K562 (cell line): Measurements from ENCODE around the gene SSR4. TPM values are rescaled to one million over a fixed set of nuclear protein-coding genes. Genes with fewer than 3 reads are reported as not detected.

ENCODE experiments used
- ATAC-seq: fragments of 200-7000 bp; cut with Tn5 transposase; 3 replicates; pipeline ENCODE4 v1.9.1; 2020; ENCODE audit warnings: moderate library complexity
- BruUV-seq: library from RNA; stranded (reverse); fragments of 400-500 nt; replicated peaks from 2 replicates; lab custom pipeline; 2021; lab: Mats Ljungman, UMichigan
- CTCF ChIA-PET: fragments of 300-600 bp; formaldehyde crosslinking; extraction: SDS; loops from one replicate; lab custom pipeline; 2021; ENCODE audit warnings: low intra/inter-chr PET ratio; lab: Yijun Ruan, JAX
- POLR2A ChIA-PET: fragments of 300-600, 350-650 bp; sonication (Branson Sonifier 250); formaldehyde crosslinking; extraction: SDS; loops from one replicate; lab custom pipeline; 2021; ENCODE audit warnings: antibody characterized with exemption, inconsistent platforms; lab: Yijun Ruan, JAX
- DNase-seq, 4 experiments: peaks; one replicate each; pipeline versions ENCODE4 v3.0.0 to v3.0.0-alpha.2; 2011 to 2018; ENCODE audit warnings: low spot score in 3 of 4, mixed read lengths in 3 of 4; ENCODE audit errors: extremely low read depth in 1 of 4
- FAIRE-seq: peaks from 2 replicates; lab custom pipeline; 2011; peaks lifted over from hg19 to GRCh38; lab: Jason Lieb, UNC
- H2AFZ ChIP-seq: 2 replicates; pipeline ENCODE4 v1.6.0; 2011; ENCODE audit warnings: low read depth, low read length, control low read depth, inconsistent platforms
- H3K27ac ChIP-seq: fragments of 200-600 bp; 3 replicates; pipeline ENCODE4 v1.8.0; 2011; ENCODE audit warnings: low read depth, mild to moderate bottlenecking, control low read depth, inconsistent platforms, low read length, moderate library complexity, mixed read lengths; ENCODE audit errors: extremely low read depth
- H3K27me3 ChIP-seq, 2 experiments: fragments of 300-600 bp in 1 of 2; 2 replicates in 1 of 2; 3 replicates in 1 of 2; pipeline versions ENCODE4 v1.6.0 to v1.8.0; 2011; ENCODE audit warnings: inconsistent platforms in 2 of 2, low read length in 2 of 2, mild to moderate bottlenecking in 1 of 2, mixed read lengths in 1 of 2, moderate library complexity in 1 of 2; ENCODE audit not compliant: control insufficient read depth in 2 of 2, insufficient read depth in 2 of 2
- H3K36me3 ChIP-seq: fragments of 300-600 bp; 3 replicates; pipeline ENCODE4 v1.8.0; 2011; ENCODE audit warnings: mild to moderate bottlenecking, low read length, inconsistent platforms; ENCODE audit not compliant: control insufficient read depth, insufficient read depth
- H3K4me1 ChIP-seq, 2 experiments: fragments of 200-600 bp in 1 of 2; replicated peaks in 1 of 2; 2 replicates in 1 of 2; 3 replicates in 1 of 2; pipeline versions ENCODE4 v1.5.1 to v1.8.0; 2011; ENCODE audit warnings: inconsistent platforms in 2 of 2, low read length in 2 of 2, mild to moderate bottlenecking in 1 of 2, mixed read lengths in 1 of 2, moderate library complexity in 1 of 2; ENCODE audit not compliant: control insufficient read depth in 2 of 2, insufficient read depth in 2 of 2
- H3K4me2 ChIP-seq: 2 replicates; pipeline ENCODE4 v1.6.1; 2011; ENCODE audit warnings: low read length, control low read depth, inconsistent platforms, mixed read lengths; ENCODE audit not compliant: insufficient read depth
- H3K4me3 ChIP-seq: fragments of 200-600 bp; sonication (generic), shearing (Covaris generic); 2 replicates; pipeline ENCODE4 v1.5.1; 2016; ENCODE audit warnings: control low read depth, inconsistent platforms
- H3K79me2 ChIP-seq: fragments of 200-600 bp; 3 replicates; pipeline ENCODE4 v1.8.0; 2011; ENCODE audit warnings: low read length, inconsistent platforms; ENCODE audit not compliant: control insufficient read depth, insufficient read depth
- H3K9ac ChIP-seq, 2 experiments: 2 replicates each; pipeline versions ENCODE4 v1.6.0 to v1.6.1; 2011; ENCODE audit warnings: low read depth in 2 of 2, low read length in 2 of 2, control low read depth in 1 of 2, inconsistent platforms in 1 of 2, mild to moderate bottlenecking in 1 of 2, mixed read lengths in 1 of 2; ENCODE audit not compliant: insufficient read depth in 1 of 2
- H3K9me1 ChIP-seq: one replicate; pipeline ENCODE4 v1.6.0; 2011; ENCODE audit warnings: inconsistent platforms, mild to moderate bottlenecking, low read length, moderate library complexity; ENCODE audit not compliant: control insufficient read depth, insufficient read depth
- H3K9me3 ChIP-seq: replicated peaks from 2 replicates; pipeline ENCODE4 v1.5.1; 2011; ENCODE audit warnings: low read depth, low read length, inconsistent platforms; ENCODE audit not compliant: control insufficient read depth, insufficient read depth
- H4K20me1 ChIP-seq: replicated peaks from 2 replicates; pipeline ENCODE4 v1.6.1; 2011; ENCODE audit warnings: low read length, inconsistent platforms, mixed read lengths; ENCODE audit not compliant: control insufficient read depth, insufficient read depth
- DNMT1 ChIP-seq: fragments of 450-650 bp; IDR thresholded peaks from 2 replicates; pipeline ENCODE4 v1.6.1; 2016; ENCODE audit warnings: antibody characterized with exemption, mild to moderate bottlenecking
- PHB ChIP-seq: fragments of 250-450 bp; sonication (Bioruptor Pico); IDR thresholded peaks from 2 replicates; pipeline ENCODE4 v1.5.0; 2021
- PURB ChIP-seq: sonication (generic); formaldehyde crosslinking; IDR thresholded peaks from 2 replicates; pipeline ENCODE4 v1.9.0; 2021; ENCODE audit warnings: low read depth, mild to moderate bottlenecking, missing genetic modification reagents
- RUNX1 ChIP-seq: sonication (generic); IDR thresholded peaks from 2 replicates; pipeline ENCODE4 v1.6.1; 2016; ENCODE audit warnings: antibody characterized with exemption, low read depth
- SNIP1 ChIP-seq: fragments of 450-650 bp; IDR thresholded peaks from 2 replicates; pipeline ENCODE4 v1.7.1; 2017; ENCODE audit warnings: low read depth, mild to moderate bottlenecking
- ZFP1 ChIP-seq: fragments of 450-650 bp; formaldehyde crosslinking; IDR thresholded peaks from 2 replicates; pipeline ENCODE4 v1.4.0; 2020; ENCODE audit warnings: mild to moderate bottlenecking, mixed read lengths
- ZNF174 ChIP-seq: fragments of 250-450 bp; sonication (Bioruptor Pico); IDR thresholded peaks from 2 replicates; pipeline ENCODE4 v1.4.0; 2020; ENCODE audit warnings: mild to moderate bottlenecking
- ZNF431 ChIP-seq: sonication (generic); formaldehyde crosslinking; IDR thresholded peaks from 2 replicates; pipeline ENCODE4 v1.8.0; 2022; ENCODE audit warnings: mild to moderate bottlenecking, missing genetic modification reagents
- WGBS: fragments of 100-300 bp; shearing (Covaris generic); methylation state at CpG from one replicate; pipeline ENCODE4 v1.1.6; 2016; ENCODE audit warnings: low coverage, mixed read lengths; ENCODE audit not compliant: insufficient coverage; ENCODE audit errors: missing lambda C conversion rate; 5-methylcytosine and 5-hydroxymethylcytosine counted together
- in situ Hi-C: fragments of 300-500 bp; cut with MboI; formaldehyde crosslinking; loops from 4 replicates; pipeline ENCODE4 v1.15.0; 2018; ENCODE audit warnings: inconsistent platforms, mixed read lengths
- intact Hi-C: fragments of 100-400 bp; cut with micrococcal nuclease; formaldehyde crosslinking; loops from 2 replicates; pipeline ENCODE4 v1.14.2; 2022
- polyA plus RNA-seq, 8 experiments: library from polyadenylated mRNA; depleted of rRNA in 4 of 8; stranded (reverse) in 5 of 8; unstranded in 3 of 8; fragments of >200 nt; fragmentation: Nextera tagmentation in 2 of 8; fragmentation: Illumina TruSeq in 1 of 8; extraction: Ambion mirVana in 2 of 8; extraction: Trizol in 1 of 8; gene quantifications; 2 replicates each; pipeline versions ENCODE4 v1.2.1 to v1.2.3, GENCODE V29; 2011 to 2014; ENCODE audit warnings: inconsistent platforms in 1 of 8, missing spikeins in 1 of 8
- total RNA-seq, 7 experiments: library from RNA; depleted of rRNA in 6 of 7; stranded (reverse); fragments of >200 nt in 6 of 7; fragmentation: Illumina TruSeq in 2 of 7; extraction: Trizol in 2 of 7; gene quantifications; 2 replicates each; pipeline versions ENCODE4 v1.2.1 to v1.2.3, GENCODE V29; 2011 to 2021; ENCODE audit warnings: low replicate concordance in 1 of 7
- TF ChIP-seq, protein P1 (sequence below): sonication (generic); formaldehyde crosslinking; IDR thresholded peaks from 2 replicates; pipeline ENCODE4 v1.8.0; 2022; ENCODE audit warnings: mild to moderate bottlenecking, missing genetic modification reagents
- TF ChIP-seq, protein P2 (sequence below): fragments of 450-650 bp; IDR thresholded peaks from 2 replicates; pipeline ENCODE4 v1.7.1; 2018; ENCODE audit warnings: mild to moderate bottlenecking, low read depth; ENCODE audit not compliant: partially characterized antibody
- TF ChIP-seq, protein P3 (sequence below): fragments of 200-800 bp; sonication (Bioruptor generic); IDR thresholded peaks from 2 replicates; pipeline ENCODE4 v1.6.1; 2017; ENCODE audit warnings: missing genetic modification characterization, missing compliant biosample characterization
- TF ChIP-seq, protein P4 (sequence below): fragments of 250-450 bp; sonication (Bioruptor Pico); IDR thresholded peaks from 2 replicates; pipeline ENCODE4 v1.5.1; 2021; ENCODE audit warnings: mild to moderate bottlenecking

The SSR4 gene
- total and polyA plus RNA-seq, 9 of the 15 experiments (the other 6 are each of a cell fraction or from before 2014, with no cell fraction given): 146 to 492 (median 272) TPM

DNA sequence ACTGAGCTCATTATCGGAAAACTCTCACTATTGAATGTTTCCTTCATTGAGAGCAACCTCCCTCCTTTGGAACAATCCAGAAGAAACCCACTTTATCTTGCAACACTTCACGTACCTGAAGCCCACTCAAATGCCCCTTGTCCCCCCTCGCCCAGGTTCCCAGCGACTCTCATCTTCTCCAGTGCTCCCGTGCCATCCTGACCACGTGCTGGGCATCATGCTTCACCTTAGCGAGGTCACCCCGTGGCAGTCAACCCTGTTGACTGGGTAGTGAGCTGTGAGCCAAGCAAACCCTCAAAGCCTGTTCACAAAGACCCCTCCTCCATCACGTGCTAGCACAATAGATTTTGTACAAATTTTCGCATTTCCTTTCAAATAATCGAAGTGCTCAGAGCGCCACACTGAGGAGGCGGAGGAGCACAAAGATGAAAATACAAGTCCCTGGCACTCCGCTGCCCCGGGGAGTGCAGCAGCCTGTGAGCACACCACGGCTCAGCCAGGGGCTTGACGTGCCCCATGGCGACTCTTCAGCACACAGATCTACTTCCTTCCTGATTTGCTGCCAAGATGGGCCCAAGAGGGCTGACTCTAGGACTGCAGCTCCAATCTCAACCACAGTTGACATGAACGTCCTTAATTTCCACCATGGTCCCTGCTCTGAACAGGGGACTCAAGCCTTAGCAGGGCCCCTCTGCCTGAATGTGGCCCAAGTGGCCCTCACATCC lies 20.3 kb downstream of the SSR4 start:
- peaks cover 5 to 27% of the 10 kb centered on the region in 2 experiments; a peak in 4 of 5 replicates for H3K4me1 ChIP-seq
- no peaks in the 10 kb centered on the region for H3K36me3 ChIP-seq
- POLR2A ChIA-PET: no interaction called here
- no peak overlapping the region for H3K9ac ChIP-seq
- FAIRE-seq (no peak), DNase-seq (no peak)
- intact Hi-C loops (no loop called here), in situ Hi-C loops (loop anchor here (5.0 kb wide), 1 partner anchor 317 kb away; no protein-coding TSS in a partner anchor)
- H2AFZ ChIP-seq: no peak overlapping the region
- H3K9me1 ChIP-seq: no peaks in the 10 kb centered on the region
- TF ChIP-seq, protein P1, sequence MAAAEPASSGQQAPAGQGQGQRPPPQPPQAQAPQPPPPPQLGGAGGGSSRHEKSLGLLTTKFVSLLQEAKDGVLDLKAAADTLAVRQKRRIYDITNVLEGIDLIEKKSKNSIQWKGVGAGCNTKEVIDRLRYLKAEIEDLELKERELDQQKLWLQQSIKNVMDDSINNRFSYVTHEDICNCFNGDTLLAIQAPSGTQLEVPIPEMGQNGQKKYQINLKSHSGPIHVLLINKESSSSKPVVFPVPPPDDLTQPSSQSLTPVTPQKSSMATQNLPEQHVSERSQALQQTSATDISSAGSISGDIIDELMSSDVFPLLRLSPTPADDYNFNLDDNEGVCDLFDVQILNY (CRISPR knock-in tag): no peak
- TF ChIP-seq, protein P2, sequence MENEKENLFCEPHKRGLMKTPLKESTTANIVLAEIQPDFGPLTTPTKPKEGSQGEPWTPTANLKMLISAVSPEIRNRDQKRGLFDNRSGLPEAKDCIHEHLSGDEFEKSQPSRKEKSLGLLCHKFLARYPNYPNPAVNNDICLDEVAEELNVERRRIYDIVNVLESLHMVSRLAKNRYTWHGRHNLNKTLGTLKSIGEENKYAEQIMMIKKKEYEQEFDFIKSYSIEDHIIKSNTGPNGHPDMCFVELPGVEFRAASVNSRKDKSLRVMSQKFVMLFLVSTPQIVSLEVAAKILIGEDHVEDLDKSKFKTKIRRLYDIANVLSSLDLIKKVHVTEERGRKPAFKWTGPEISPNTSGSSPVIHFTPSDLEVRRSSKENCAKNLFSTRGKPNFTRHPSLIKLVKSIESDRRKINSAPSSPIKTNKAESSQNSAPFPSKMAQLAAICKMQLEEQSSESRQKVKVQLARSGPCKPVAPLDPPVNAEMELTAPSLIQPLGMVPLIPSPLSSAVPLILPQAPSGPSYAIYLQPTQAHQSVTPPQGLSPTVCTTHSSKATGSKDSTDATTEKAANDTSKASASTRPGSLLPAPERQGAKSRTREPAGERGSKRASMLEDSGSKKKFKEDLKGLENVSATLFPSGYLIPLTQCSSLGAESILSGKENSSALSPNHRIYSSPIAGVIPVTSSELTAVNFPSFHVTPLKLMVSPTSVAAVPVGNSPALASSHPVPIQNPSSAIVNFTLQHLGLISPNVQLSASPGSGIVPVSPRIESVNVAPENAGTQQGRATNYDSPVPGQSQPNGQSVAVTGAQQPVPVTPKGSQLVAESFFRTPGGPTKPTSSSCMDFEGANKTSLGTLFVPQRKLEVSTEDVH: no peak
- TF ChIP-seq, protein P3, sequence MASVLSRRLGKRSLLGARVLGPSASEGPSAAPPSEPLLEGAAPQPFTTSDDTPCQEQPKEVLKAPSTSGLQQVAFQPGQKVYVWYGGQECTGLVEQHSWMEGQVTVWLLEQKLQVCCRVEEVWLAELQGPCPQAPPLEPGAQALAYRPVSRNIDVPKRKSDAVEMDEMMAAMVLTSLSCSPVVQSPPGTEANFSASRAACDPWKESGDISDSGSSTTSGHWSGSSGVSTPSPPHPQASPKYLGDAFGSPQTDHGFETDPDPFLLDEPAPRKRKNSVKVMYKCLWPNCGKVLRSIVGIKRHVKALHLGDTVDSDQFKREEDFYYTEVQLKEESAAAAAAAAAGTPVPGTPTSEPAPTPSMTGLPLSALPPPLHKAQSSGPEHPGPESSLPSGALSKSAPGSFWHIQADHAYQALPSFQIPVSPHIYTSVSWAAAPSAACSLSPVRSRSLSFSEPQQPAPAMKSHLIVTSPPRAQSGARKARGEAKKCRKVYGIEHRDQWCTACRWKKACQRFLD (CRISPR knock-in tag): no peak
- TF ChIP-seq ZFP1 (CRISPR knock-in tag) (no peak), PHB (no peak), RUNX1 (no peak), ZNF174 (CRISPR knock-in tag) (no peak), SNIP1 (no peak), DNMT1 (no peak), ZNF431 (CRISPR knock-in tag) (no peak), PURB (CRISPR knock-in tag) (no peak)
- TF ChIP-seq, protein P4, sequence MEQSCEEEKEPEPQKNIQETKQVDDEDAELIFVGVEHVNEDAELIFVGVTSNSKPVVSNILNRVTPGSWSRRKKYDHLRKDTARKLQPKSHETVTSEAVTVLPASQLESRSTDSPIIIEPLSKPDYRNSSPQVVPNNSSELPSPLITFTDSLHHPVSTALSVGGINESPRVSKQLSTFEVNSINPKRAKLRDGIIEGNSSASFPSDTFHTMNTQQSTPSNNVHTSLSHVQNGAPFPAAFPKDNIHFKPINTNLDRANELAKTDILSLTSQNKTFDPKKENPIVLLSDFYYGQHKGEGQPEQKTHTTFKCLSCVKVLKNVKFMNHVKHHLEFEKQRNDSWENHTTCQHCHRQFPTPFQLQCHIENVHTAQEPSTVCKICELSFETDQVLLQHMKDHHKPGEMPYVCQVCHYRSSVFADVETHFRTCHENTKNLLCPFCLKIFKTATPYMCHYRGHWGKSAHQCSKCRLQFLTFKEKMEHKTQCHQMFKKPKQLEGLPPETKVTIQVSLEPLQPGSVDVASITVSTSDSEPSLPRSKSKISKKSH (CRISPR knock-in tag): no peak
- TF ChIP-seq, all 486 proteins: peak for 0
- no peak for ATAC-seq
- Histone ChIP-seq H3K79me2 (no peaks in the 10 kb centered on the region), H3K27ac (no peak overlapping the region), H3K27me3 (peaks cover 16 to 31% of the 10 kb centered on the region in 2 experiments; a peak in 3 of 5 replicates), H3K4me2 (no peak overlapping the region), H3K4me3 (no peak overlapping the region), H3K9me3 (no peaks in the 10 kb centered on the region), H4K20me1 (no peaks in the 10 kb centered on the region; the same call in 1 of the 2 replicates)
- no TSS peak for BruUV-seq
- 26% methylated on average over 18 of the region's 19 CpGs for WGBS
- CTCF ChIA-PET: no interaction called here
